CD14-positive monocyte (primary cell): ENCODE data around the gene QPCT. TPM values are rescaled to one million over a fixed set of nuclear protein-coding genes. Genes with fewer than 3 reads are reported as not detected.
"Not testable (repeated sequence)": the region's sequence is repeated elsewhere in the genome, so short reads cannot be mapped to it uniquely, and the experiment has no call there.

Experiments used
- DNase-seq, 3 donors: peaks; one replicate each; pipeline ENCODE4 v3.0.0-alpha.2; 2011 to 2022
- H2AFZ ChIP-seq: 2 replicates; pipeline ENCODE4 v1.6.0; 2012; ENCODE audit warnings: mild to moderate bottlenecking, low read depth, low read length, inconsistent platforms; ENCODE audit not compliant: insufficient read depth, poor library complexity, severe bottlenecking
- H3K27ac ChIP-seq, 2 donors: 1 replicate in 1 of 2; 2 replicates in 1 of 2; pipeline ENCODE4 v1.5.1; 2012 to 2013; ENCODE audit warnings: low read length in 2 of 2, control low read depth in 1 of 2, inconsistent platforms in 1 of 2, low read depth in 1 of 2, mild to moderate bottlenecking in 1 of 2
- H3K27me3 ChIP-seq, 2 donors: one replicate each; pipeline versions ENCODE4 v1.6.0 to v1.6.1; 2011 to 2013; ENCODE audit warnings: low read length in 2 of 2; ENCODE audit not compliant: control insufficient read depth in 2 of 2, insufficient read depth in 2 of 2
- H3K36me3 ChIP-seq, 2 donors: replicated peaks in 1 of 2; 1 replicate in 1 of 2; 2 replicates in 1 of 2; pipeline versions ENCODE4 v1.5.1 to v1.6.1; 2012 to 2013; ENCODE audit warnings: low read length in 2 of 2, control low read depth in 1 of 2, inconsistent platforms in 1 of 2, mild to moderate bottlenecking in 1 of 2; ENCODE audit not compliant: insufficient read depth in 2 of 2, control insufficient read depth in 1 of 2
- H3K4me1 ChIP-seq, 2 donors: 1 replicate in 1 of 2; 2 replicates in 1 of 2; pipeline versions ENCODE4 v1.5.1 to v1.6.1; 2012 to 2013; ENCODE audit warnings: low read length in 2 of 2, control low read depth in 1 of 2, inconsistent platforms in 1 of 2, mild to moderate bottlenecking in 1 of 2, moderate library complexity in 1 of 2; ENCODE audit not compliant: insufficient read depth in 2 of 2, control insufficient read depth in 1 of 2
- H3K4me2 ChIP-seq: replicated peaks from 2 replicates; pipeline ENCODE3; 2012; ENCODE audit warnings: low read length, moderate library complexity, mild to moderate bottlenecking; ENCODE audit not compliant: poor library complexity, severe bottlenecking; ENCODE audit errors: extremely low read depth
- H3K4me3 ChIP-seq, 3 experiments: fragments of 200-600 bp in 1 of 3; sonication (generic) in 1 of 3; replicated peaks in 1 of 3; 1 replicate in 2 of 3; 2 replicates in 1 of 3; pipeline ENCODE4 v1.5.1; 2011 to 2013; ENCODE audit warnings: low read length in 3 of 3, mild to moderate bottlenecking in 3 of 3, control low read depth in 2 of 3, low read depth in 2 of 3, inconsistent platforms in 1 of 3, moderate library complexity in 1 of 3
- H3K79me2 ChIP-seq: 2 replicates; pipeline ENCODE4 v1.6.0; 2012; ENCODE audit warnings: mild to moderate bottlenecking, control low read depth, inconsistent platforms, low read length, moderate library complexity; ENCODE audit not compliant: insufficient read depth
- H3K9ac ChIP-seq: 2 replicates; pipeline ENCODE4 v1.6.0; 2017; ENCODE audit warnings: low read length, mild to moderate bottlenecking; ENCODE audit not compliant: insufficient read depth, poor library complexity, severe bottlenecking
- H3K9me3 ChIP-seq, 2 donors: replicated peaks in 1 of 2; 1 replicate in 1 of 2; 2 replicates in 1 of 2; pipeline versions ENCODE4 v1.5.1 to v1.6.1; 2012 to 2013; ENCODE audit warnings: low read length in 2 of 2, control low read depth in 1 of 2; ENCODE audit not compliant: control insufficient read depth in 1 of 2, insufficient read depth in 1 of 2
- H4K20me1 ChIP-seq: 2 replicates; pipeline ENCODE4 v1.6.0; 2012; ENCODE audit warnings: mild to moderate bottlenecking, low read length, control low read depth, moderate library complexity; ENCODE audit not compliant: insufficient read depth
- H3K27ac Mint-ChIP-seq, 7 donors: one replicate each; pipeline ENCODE4 v1.8.0; 2020; ENCODE audit warnings: mild to moderate bottlenecking in 7 of 7, mixed read lengths in 7 of 7, moderate library complexity in 6 of 7, inconsistent platforms in 2 of 7
- H3K27me3 Mint-ChIP-seq, 3 donors: one replicate each; pipeline ENCODE4 v1.8.0; 2021 to 2022; ENCODE audit warnings: low read depth in 3 of 3, mild to moderate bottlenecking in 3 of 3, mixed read lengths in 3 of 3, moderate library complexity in 3 of 3, inconsistent platforms in 1 of 3
- H3K36me3 Mint-ChIP-seq, 2 donors: one replicate each; pipeline ENCODE4 v1.8.0; 2020; ENCODE audit warnings: mixed read lengths in 2 of 2, inconsistent platforms in 1 of 2, mild to moderate bottlenecking in 1 of 2
- H3K4me1 Mint-ChIP-seq: one replicate; pipeline ENCODE4 v1.8.0; 2020; ENCODE audit warnings: mild to moderate bottlenecking, mixed read lengths
- H3K4me3 Mint-ChIP-seq, 2 donors: one replicate each; pipeline ENCODE4 v1.8.0; 2020; ENCODE audit warnings: mild to moderate bottlenecking in 2 of 2, mixed read lengths in 2 of 2, moderate library complexity in 1 of 2
- H3K9me3 Mint-ChIP-seq, 7 donors: one replicate each; pipeline ENCODE4 v1.8.0; 2020 to 2022; ENCODE audit warnings: mixed read lengths in 7 of 7, mild to moderate bottlenecking in 6 of 7, moderate library complexity in 6 of 7, inconsistent platforms in 2 of 7
- WGBS: methylation state at CpG from one replicate; pipeline ENCODE4 v1.1.5; 2013; ENCODE audit warnings: missing lambda C conversion rate; ENCODE audit not compliant: insufficient coverage; 5-methylcytosine and 5-hydroxymethylcytosine counted together
- intact Hi-C, 2 donors: fragments of 100-400 bp; cut with micrococcal nuclease; formaldehyde crosslinking; loops; one replicate each; pipeline versions ENCODE4 v1.15.0 to v1.15.1; 2023
- polyA plus RNA-seq, 3 donors: library from polyadenylated mRNA; depleted of rRNA in 1 of 3; unstranded in 2 of 3; stranded (reverse) in 1 of 3; fragments of 300-500 nt in 2 of 3; fragments of >200 nt in 1 of 3; fragmentation: Illumina TruSeq in 2 of 3; gene quantifications; 1 replicate in 2 of 3; 2 replicates in 1 of 3; pipeline ENCODE4 v1.2.3, GENCODE V29; 2012 to 2021
- TF ChIP-seq, protein P1 (sequence below): fragments of 200-600 bp; IDR thresholded peaks from one replicate; pipeline ENCODE4 v1.8.0; 2022; ENCODE audit warnings: antibody characterized with exemption, mild to moderate bottlenecking

QPCT gene
- polyA plus RNA-seq, 3 donors: 54.7 to 302 (median 272) TPM

DNA sequence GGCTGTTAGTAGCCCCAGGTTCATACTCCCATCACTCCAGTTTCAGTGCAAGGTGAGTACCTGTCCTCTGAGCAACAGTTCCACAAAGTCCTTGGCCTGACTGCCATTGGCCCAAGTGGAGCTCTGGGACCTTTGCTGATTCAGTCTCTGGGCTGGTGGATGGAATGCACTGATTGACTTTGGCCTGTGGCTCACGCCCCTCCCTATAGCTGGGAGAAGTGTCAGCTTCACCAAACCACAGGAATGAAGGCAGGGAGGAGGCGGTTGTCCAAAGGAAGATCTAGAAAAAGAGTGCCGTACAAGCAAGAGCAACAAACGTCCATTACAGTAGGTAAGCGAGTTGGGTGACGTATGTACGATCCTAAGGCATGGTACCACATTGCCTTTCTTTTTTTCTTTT is 34.0 kb downstream of the QPCT start:
- no peak overlapping the region for H3K4me3 Mint-ChIP-seq
- peaks cover 13 to 20% of the 10 kb centered on the region in 2 donors for H3K36me3 Mint-ChIP-seq
- H3K27me3 ChIP-seq: no peaks in the 10 kb centered on the region
- intact Hi-C loops: no loop called here
- no peaks in the 10 kb centered on the region for H3K9me3 Mint-ChIP-seq
- no peak overlapping the region for H3K4me3 ChIP-seq
- H3K4me1 Mint-ChIP-seq: peaks cover 17% of the 10 kb centered on the region
- 100% methylated on average over 4 of the region's 7 CpGs for WGBS
- DNase-seq: no peak
- no peak overlapping the region for H3K27ac Mint-ChIP-seq
- no peaks in the 10 kb centered on the region for H3K9me3 ChIP-seq
- no peaks in the 10 kb centered on the region for H3K4me1 ChIP-seq
- H3K36me3 ChIP-seq: peaks cover 15 to 23% of the 10 kb centered on the region in 2 donors
- no peak overlapping the region for H2AFZ ChIP-seq
- H3K79me2 ChIP-seq: no peaks in the 10 kb centered on the region
- no peak overlapping the region for H3K4me2 ChIP-seq
- H3K27ac ChIP-seq: no peak overlapping the region
- H4K20me1 ChIP-seq: peaks cover 3% of the 10 kb centered on the region
- TF ChIP-seq, protein P1, sequence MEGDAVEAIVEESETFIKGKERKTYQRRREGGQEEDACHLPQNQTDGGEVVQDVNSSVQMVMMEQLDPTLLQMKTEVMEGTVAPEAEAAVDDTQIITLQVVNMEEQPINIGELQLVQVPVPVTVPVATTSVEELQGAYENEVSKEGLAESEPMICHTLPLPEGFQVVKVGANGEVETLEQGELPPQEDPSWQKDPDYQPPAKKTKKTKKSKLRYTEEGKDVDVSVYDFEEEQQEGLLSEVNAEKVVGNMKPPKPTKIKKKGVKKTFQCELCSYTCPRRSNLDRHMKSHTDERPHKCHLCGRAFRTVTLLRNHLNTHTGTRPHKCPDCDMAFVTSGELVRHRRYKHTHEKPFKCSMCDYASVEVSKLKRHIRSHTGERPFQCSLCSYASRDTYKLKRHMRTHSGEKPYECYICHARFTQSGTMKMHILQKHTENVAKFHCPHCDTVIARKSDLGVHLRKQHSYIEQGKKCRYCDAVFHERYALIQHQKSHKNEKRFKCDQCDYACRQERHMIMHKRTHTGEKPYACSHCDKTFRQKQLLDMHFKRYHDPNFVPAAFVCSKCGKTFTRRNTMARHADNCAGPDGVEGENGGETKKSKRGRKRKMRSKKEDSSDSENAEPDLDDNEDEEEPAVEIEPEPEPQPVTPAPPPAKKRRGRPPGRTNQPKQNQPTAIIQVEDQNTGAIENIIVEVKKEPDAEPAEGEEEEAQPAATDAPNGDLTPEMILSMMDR: no peak
- peaks cover 0 to under 1% (median 0%) of the 10 kb centered on the region in 3 donors for H3K27me3 Mint-ChIP-seq
- H3K9ac ChIP-seq: no peak overlapping the region

DNA sequence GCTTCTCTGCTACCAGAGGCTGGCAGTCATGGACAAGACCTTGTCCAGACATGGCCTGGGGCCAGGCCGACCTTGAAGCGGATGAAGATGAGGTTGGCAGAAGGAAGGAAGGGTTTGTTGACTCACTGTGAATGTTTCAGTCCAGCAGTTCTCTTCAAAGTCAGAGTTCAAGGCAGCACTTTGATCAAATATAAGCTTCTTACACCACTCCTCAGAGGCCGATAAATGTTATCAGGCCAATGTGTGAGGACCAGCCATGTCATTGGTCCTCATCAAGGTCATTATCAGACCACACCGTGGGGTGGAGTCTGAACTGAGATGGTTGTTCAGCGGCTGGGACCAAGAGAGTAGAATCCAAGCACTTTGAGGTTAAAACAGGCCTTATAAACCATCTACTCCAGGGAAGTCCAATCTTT is 35.5 kb downstream of the QPCT start:
- Mint-ChIP-seq H3K9me3 (no peaks in the 10 kb centered on the region), H3K27ac (no peak overlapping the region), H3K36me3 (peaks cover 3 to 10% of the 10 kb centered on the region in 2 donors), H3K4me1 (peaks cover 17% of the 10 kb centered on the region), H3K27me3 (peaks cover 0 to 1% (median 0%) of the 10 kb centered on the region in 3 donors), H3K4me3 (no peak overlapping the region)
- DNase-seq: no peak
- Histone ChIP-seq H3K9ac (no peak overlapping the region), H3K36me3 (peaks cover 3 to 10% of the 10 kb centered on the region in 2 donors), H4K20me1 (peaks cover 3% of the 10 kb centered on the region), H3K4me3 (no peak overlapping the region), H3K4me1 (no peaks in the 10 kb centered on the region), H3K27ac (no peak overlapping the region), H2AFZ (no peak overlapping the region), H3K79me2 (no peaks in the 10 kb centered on the region), H3K27me3 (no peaks in the 10 kb centered on the region), H3K9me3 (no peaks in the 10 kb centered on the region), H3K4me2 (no peak overlapping the region)
- TF ChIP-seq, protein P1: no peak
- intact Hi-C loops: no loop called here
- WGBS: 100% methylated on average over 1 of the region's 5 CpGs

DNA sequence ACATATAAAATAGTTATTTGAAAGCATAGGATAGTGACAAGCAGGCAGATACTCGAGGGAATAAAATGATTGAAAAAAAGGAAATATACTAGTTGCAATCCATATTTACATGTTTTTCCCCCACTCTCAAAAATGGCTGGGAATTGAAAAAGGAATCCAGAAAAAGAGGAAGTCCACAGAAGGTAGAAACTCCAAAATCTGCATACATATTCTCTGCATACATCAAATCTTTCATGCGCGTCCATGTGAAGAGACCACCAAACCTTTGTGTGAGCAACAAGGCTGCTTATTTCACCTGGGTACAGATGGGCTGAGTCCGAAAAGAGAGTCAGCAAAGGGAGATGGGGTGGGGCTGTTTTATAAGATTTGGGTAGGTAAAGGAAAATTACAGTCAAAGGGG is 36.4 kb downstream of the QPCT start:
- H3K27me3 ChIP-seq, H3K36me3 ChIP-seq, H3K9ac ChIP-seq, H3K9me3 Mint-ChIP-seq, H3K27ac ChIP-seq, H3K4me3 Mint-ChIP-seq, H3K9me3 ChIP-seq, H3K27ac Mint-ChIP-seq, H3K4me1 ChIP-seq, H4K20me1 ChIP-seq, H3K79me2 ChIP-seq, H3K27me3 Mint-ChIP-seq, H2AFZ ChIP-seq, H3K36me3 Mint-ChIP-seq, DNase-seq, intact Hi-C loops, H3K4me2 ChIP-seq, H3K4me3 ChIP-seq: not testable (repeated sequence)
- H3K4me1 Mint-ChIP-seq: peaks cover 17% of the 10 kb centered on the region
- WGBS: no CpG with 5 or more reads among the region's 4 CpGs
